ENCODE measurements around the gene E2F1. TPM values are rescaled to one million over a fixed set of nuclear protein-coding genes. Genes with fewer than 3 reads are reported as not detected.

The E2F1 gene
- total RNA-seq, 1 experiment from 2014 or later = 44.2 TPM

DNA sequence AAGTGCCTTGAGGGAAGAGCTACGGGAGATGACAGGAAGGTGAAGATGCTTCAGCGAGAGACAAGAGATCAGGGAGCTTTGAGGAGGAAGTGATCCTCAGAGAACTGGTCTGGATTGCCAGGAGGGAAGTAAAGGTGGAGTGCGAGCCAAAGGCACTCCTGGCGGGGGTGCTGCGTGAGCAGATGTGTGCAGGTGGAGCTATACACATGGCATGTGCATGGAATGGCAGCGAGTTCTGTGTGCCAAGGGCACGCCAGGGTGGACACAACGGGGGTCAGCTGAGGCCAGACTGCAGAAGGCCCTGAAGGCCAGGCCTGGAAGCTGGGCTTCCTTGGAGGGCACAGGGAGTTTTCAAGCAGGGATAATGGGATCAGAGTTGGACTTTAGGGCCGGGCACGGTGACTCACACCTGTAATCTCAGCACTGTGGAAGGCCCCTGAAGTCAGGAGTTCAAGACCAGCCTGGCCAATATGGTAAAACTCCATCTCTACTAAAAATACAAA is 27.7 kb upstream of the E2F1 start (continued):
- TF ChIP-seq AR (CRISPR knock-in tag; IDR thresholded peaks at IDR 0.05) = no peak
- no peak for TF ChIP-seq EMX1 (CRISPR knock-in tag; IDR thresholded peaks at IDR 0.05)
- no peak for TF ChIP-seq ZNF138 (CRISPR knock-in tag; conservative IDR thresholded peaks at IDR 0.05)
- TF ChIP-seq, protein P1, sequence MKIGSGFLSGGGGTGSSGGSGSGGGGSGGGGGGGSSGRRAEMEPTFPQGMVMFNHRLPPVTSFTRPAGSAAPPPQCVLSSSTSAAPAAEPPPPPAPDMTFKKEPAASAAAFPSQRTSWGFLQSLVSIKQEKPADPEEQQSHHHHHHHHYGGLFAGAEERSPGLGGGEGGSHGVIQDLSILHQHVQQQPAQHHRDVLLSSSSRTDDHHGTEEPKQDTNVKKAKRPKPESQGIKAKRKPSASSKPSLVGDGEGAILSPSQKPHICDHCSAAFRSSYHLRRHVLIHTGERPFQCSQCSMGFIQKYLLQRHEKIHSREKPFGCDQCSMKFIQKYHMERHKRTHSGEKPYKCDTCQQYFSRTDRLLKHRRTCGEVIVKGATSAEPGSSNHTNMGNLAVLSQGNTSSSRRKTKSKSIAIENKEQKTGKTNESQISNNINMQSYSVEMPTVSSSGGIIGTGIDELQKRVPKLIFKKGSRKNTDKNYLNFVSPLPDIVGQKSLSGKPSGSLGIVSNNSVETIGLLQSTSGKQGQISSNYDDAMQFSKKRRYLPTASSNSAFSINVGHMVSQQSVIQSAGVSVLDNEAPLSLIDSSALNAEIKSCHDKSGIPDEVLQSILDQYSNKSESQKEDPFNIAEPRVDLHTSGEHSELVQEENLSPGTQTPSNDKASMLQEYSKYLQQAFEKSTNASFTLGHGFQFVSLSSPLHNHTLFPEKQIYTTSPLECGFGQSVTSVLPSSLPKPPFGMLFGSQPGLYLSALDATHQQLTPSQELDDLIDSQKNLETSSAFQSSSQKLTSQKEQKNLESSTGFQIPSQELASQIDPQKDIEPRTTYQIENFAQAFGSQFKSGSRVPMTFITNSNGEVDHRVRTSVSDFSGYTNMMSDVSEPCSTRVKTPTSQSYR (CRISPR knock-in tag; IDR thresholded peaks at IDR 0.05) = no peak
- TF ChIP-seq NR3C1 (CRISPR knock-in tag; conservative IDR thresholded peaks at IDR 0.05; ENCODE audit: low read depth) = no peak
- TF ChIP-seq, protein P2, sequence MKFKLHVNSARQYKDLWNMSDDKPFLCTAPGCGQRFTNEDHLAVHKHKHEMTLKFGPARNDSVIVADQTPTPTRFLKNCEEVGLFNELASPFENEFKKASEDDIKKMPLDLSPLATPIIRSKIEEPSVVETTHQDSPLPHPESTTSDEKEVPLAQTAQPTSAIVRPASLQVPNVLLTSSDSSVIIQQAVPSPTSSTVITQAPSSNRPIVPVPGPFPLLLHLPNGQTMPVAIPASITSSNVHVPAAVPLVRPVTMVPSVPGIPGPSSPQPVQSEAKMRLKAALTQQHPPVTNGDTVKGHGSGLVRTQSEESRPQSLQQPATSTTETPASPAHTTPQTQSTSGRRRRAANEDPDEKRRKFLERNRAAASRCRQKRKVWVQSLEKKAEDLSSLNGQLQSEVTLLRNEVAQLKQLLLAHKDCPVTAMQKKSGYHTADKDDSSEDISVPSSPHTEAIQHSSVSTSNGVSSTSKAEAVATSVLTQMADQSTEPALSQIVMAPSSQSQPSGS (CRISPR knock-in tag; IDR thresholded peaks at IDR 0.05; ENCODE audit: borderline replicate concordance, low read depth) = no peak
- no peak for TF ChIP-seq GRHL2 (CRISPR knock-in tag; IDR thresholded peaks at IDR 0.05; ENCODE audit: insufficient replicate concordance, severe bottlenecking)

DNA sequence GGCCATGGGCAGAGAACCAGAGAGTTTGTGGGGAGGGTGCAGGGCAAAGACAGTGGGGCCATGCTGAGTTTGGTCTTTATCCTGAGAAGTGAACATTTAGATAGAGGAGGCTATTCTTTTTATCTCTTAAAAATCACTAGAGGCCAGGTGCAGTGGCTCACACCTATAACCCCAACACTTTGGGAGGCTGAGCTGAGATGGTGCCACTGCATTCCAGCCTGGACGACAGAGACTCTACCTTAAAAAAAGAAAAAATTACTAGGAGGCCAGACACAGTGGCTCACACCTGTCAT is 25.2 kb upstream of the E2F1 start:
- Mint-ChIP-seq H3K27me3 (ENCODE audit: low read depth) (no peaks in the 10 kb centered on the region; the same call in 1 of the 2 replicates), H3K4me1 (peaks cover 10% of the 10 kb centered on the region), H3K4me3 (no peak overlapping the region), H3K9me3 (no peaks in the 10 kb centered on the region), H3K27ac (peak overlapping the region; percentile 40), H3K36me3 (no peaks in the 10 kb centered on the region)
- ATAC-seq (no peak), DNase-seq (ENCODE audit: low spot score) (no peak)
- ChIA-PET CTCF (no interaction called here), POLR2A (no interaction called here)
- TF ChIP-seq, protein P2 (CRISPR knock-in tag; IDR thresholded peaks at IDR 0.05; ENCODE audit: borderline replicate concordance, low read depth) = no peak
- TF ChIP-seq NR2C2 (CRISPR knock-in tag; IDR thresholded peaks at IDR 0.05) (no peak), MLX (CRISPR knock-in tag; IDR thresholded peaks at IDR 0.05) (no peak), ZNF121 (CRISPR knock-in tag; IDR thresholded peaks at IDR 0.05) (no peak), GRHL2 (CRISPR knock-in tag; IDR thresholded peaks at IDR 0.05; ENCODE audit: insufficient replicate concordance, severe bottlenecking) (no peak), NFYB (CRISPR knock-in tag; conservative IDR thresholded peaks at IDR 0.05; ENCODE audit: low read depth) (no peak)
- TF ChIP-seq, protein P3, sequence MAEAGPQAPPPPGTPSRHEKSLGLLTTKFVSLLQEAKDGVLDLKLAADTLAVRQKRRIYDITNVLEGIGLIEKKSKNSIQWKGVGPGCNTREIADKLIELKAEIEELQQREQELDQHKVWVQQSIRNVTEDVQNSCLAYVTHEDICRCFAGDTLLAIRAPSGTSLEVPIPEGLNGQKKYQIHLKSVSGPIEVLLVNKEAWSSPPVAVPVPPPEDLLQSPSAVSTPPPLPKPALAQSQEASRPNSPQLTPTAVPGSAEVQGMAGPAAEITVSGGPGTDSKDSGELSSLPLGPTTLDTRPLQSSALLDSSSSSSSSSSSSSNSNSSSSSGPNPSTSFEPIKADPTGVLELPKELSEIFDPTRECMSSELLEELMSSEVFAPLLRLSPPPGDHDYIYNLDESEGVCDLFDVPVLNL (CRISPR knock-in tag; IDR thresholded peaks at IDR 0.05; ENCODE audit: borderline replicate concordance, low read depth) = no peak

Measured in WTC11 (cell line).